IMR-90 (cell line): ENCODE measurements around the gene RELN. TPM values are rescaled to one million over a fixed set of nuclear protein-coding genes. Genes with fewer than 3 reads are reported as not detected.

Source experiments
- ATAC-seq: fragments of 200-7000 bp; cut with Tn5 transposase; 2 replicates; pipeline ENCODE4 v1.9.1; 2020; ENCODE audit warnings: low read depth, mild to moderate bottlenecking, moderate library complexity
- BruUV-seq: library from RNA; stranded (reverse); fragments of 400-500 nt; replicated peaks from 2 replicates; lab custom pipeline; 2021; lab: Mats Ljungman, UMichigan
- CTCF ChIA-PET: fragments of 300-600 bp; formaldehyde crosslinking; extraction: SDS; loops from one replicate; lab custom pipeline; 2021; ENCODE audit warnings: antibody characterized with exemption; lab: Yijun Ruan, JAX
- POLR2A ChIA-PET: fragments of 300-600 bp; sonication (Branson Sonifier 250); formaldehyde crosslinking; loops from one replicate; lab custom pipeline; 2022; ENCODE audit warnings: antibody characterized with exemption; ENCODE audit not compliant: unreplicated experiment; lab: Charles Lee
- DNase-seq: peaks from one replicate; pipeline ENCODE4 v3.0.0; 2013
- H2AFZ ChIP-seq: replicated peaks from 2 replicates; pipeline ENCODE3; 2013; ENCODE audit warnings: low read length, mild to moderate bottlenecking; ENCODE audit not compliant: poor library complexity
- H2AK5ac ChIP-seq: 2 replicates; pipeline ENCODE4 v1.6.1; 2013; ENCODE audit warnings: low read depth, low read length, inconsistent platforms
- H2AK9ac ChIP-seq: replicated peaks from 2 replicates; pipeline ENCODE3; 2013; ENCODE audit warnings: mild to moderate bottlenecking, low read depth, low read length, moderate library complexity; ENCODE audit not compliant: poor library complexity
- H2BK120ac ChIP-seq: 2 replicates; pipeline ENCODE4 v1.6.1; 2013; ENCODE audit warnings: low read depth, low read length, inconsistent platforms
- H2BK15ac ChIP-seq: 3 replicates; pipeline ENCODE4 v1.6.1; 2013; ENCODE audit warnings: low read depth, low read length, inconsistent platforms
- H2BK20ac ChIP-seq: 2 replicates; pipeline ENCODE4 v1.6.1; 2013; ENCODE audit warnings: low read depth, mild to moderate bottlenecking, inconsistent platforms, low read length, moderate library complexity
- H2BK5ac ChIP-seq: 2 replicates; pipeline ENCODE4 v1.6.1; 2013; ENCODE audit warnings: mild to moderate bottlenecking, low read depth, low read length, inconsistent platforms; ENCODE audit not compliant: poor library complexity, severe bottlenecking
- H3K14ac ChIP-seq: replicated peaks from 2 replicates; pipeline ENCODE4 v1.6.1; 2013; ENCODE audit warnings: low read depth, low read length, inconsistent platforms
- H3K18ac ChIP-seq: 2 replicates; pipeline ENCODE4 v1.6.1; 2013; ENCODE audit warnings: low read depth, low read length, control low read depth
- H3K23ac ChIP-seq: 2 replicates; pipeline ENCODE4 v1.6.1; 2013; ENCODE audit warnings: low read depth, low read length, inconsistent platforms
- H3K27ac ChIP-seq: 2 replicates; pipeline ENCODE4 v1.5.1; 2013; ENCODE audit warnings: mild to moderate bottlenecking, control low read depth, low read length; ENCODE audit not compliant: insufficient read depth
- H3K27me3 ChIP-seq: 2 replicates; pipeline ENCODE4 v1.6.1; 2013; ENCODE audit warnings: low read length; ENCODE audit not compliant: control insufficient read depth, insufficient read depth
- H3K36me3 ChIP-seq: 2 replicates; pipeline ENCODE4 v1.6.1; 2013; ENCODE audit warnings: low read length, mixed read lengths; ENCODE audit not compliant: control insufficient read depth, insufficient read depth
- H3K4ac ChIP-seq: 2 replicates; pipeline ENCODE4 v1.6.1; 2013; ENCODE audit warnings: low read depth, low read length, inconsistent platforms
- H3K4me1 ChIP-seq: 2 replicates; pipeline ENCODE4 v1.6.1; 2013; ENCODE audit warnings: low read length, mixed read lengths; ENCODE audit not compliant: control insufficient read depth, insufficient read depth
- H3K4me2 ChIP-seq: 2 replicates; pipeline ENCODE4 v1.6.1; 2013; ENCODE audit warnings: low read depth, mild to moderate bottlenecking, control low read depth, low read length, moderate library complexity
- H3K4me3 ChIP-seq: 2 replicates; pipeline ENCODE4 v1.5.1; 2013; ENCODE audit warnings: low read depth, mild to moderate bottlenecking, control low read depth, low read length, moderate library complexity; ENCODE audit not compliant: insufficient read depth
- H3K56ac ChIP-seq: 2 replicates; pipeline ENCODE4 v1.6.1; 2013; ENCODE audit warnings: low read length, inconsistent platforms; ENCODE audit not compliant: insufficient read depth; ENCODE audit errors: extremely low read depth
- H3K79me1 ChIP-seq, 2 experiments: 2 replicates each; pipeline ENCODE4 v1.6.1; 2013; ENCODE audit warnings: low read length in 2 of 2, inconsistent platforms in 1 of 2, low read depth in 1 of 2
- H3K9ac ChIP-seq: 2 replicates; pipeline ENCODE4 v1.6.1; 2013; ENCODE audit warnings: low read depth, low read length, control low read depth
- H3K9me1 ChIP-seq: 2 replicates; pipeline ENCODE4 v1.6.1; 2013; ENCODE audit warnings: low read length, inconsistent platforms; ENCODE audit not compliant: insufficient read depth
- H3K9me3 ChIP-seq: 2 replicates; pipeline ENCODE4 v1.6.1; 2013; ENCODE audit warnings: low read length; ENCODE audit not compliant: control insufficient read depth, insufficient read depth
- H4K20me1 ChIP-seq: 2 replicates; pipeline ENCODE4 v1.6.1; 2013; ENCODE audit warnings: low read length, inconsistent platforms; ENCODE audit not compliant: insufficient read depth
- H4K5ac ChIP-seq: 2 replicates; pipeline ENCODE4 v1.6.1; 2013; ENCODE audit warnings: mild to moderate bottlenecking, low read depth, low read length, control low read depth
- H4K8ac ChIP-seq, 2 experiments: 2 replicates each; pipeline ENCODE4 v1.6.1; 2013; ENCODE audit warnings: low read depth in 2 of 2, low read length in 2 of 2, control low read depth in 1 of 2, inconsistent platforms in 1 of 2
- H4K91ac ChIP-seq: 2 replicates; pipeline ENCODE4 v1.6.1; 2013; ENCODE audit warnings: low read depth, low read length, inconsistent platforms; ENCODE audit not compliant: insufficient read depth
- CEBPB ChIP-seq: IDR thresholded peaks from 2 replicates; pipeline ENCODE4 v1.6.1; 2012; ENCODE audit warnings: low read depth, low read length, improper control_type of control experiment
- FOS ChIP-seq: fragments of 150-350 bp; IDR thresholded peaks from 2 replicates; pipeline ENCODE4 v1.6.1; 2016; ENCODE audit warnings: low read depth, low read length
- WGBS, 2 experiments: methylation state at CpG; one replicate each; pipeline versions ENCODE4 v1.1.5 to v1.1.7; 2013; ENCODE audit warnings: missing lambda C conversion rate in 2 of 2; ENCODE audit not compliant: insufficient read length in 1 of 2; ENCODE audit errors: extremely low coverage in 2 of 2; 5-methylcytosine and 5-hydroxymethylcytosine counted together
- dilution Hi-C: fragments of 300-500 bp; cut with HindIII; formaldehyde crosslinking; loops from one replicate; pipeline ENCODE4 v1.14.3; 2018; ENCODE audit warnings: low sequenced_read_pairs; ENCODE audit not compliant: unreplicated experiment
- in situ Hi-C: fragments of 300-500 bp; cut with MboI; formaldehyde crosslinking; loops from 3 replicates; pipeline ENCODE4 v1.14.3; 2019; ENCODE audit warnings: low sequenced_read_pairs, inconsistent platforms, mixed read lengths
- intact Hi-C: fragments of 100-400 bp; cut with micrococcal nuclease; formaldehyde crosslinking; loops from 2 replicates; pipeline ENCODE4 v1.10.0; 2022
- polyA plus RNA-seq, 3 experiments: library from polyadenylated mRNA; depleted of rRNA; stranded (reverse); fragments of >200 nt; gene quantifications; 2 replicates each; pipeline ENCODE4 v1.2.3, GENCODE V29; 2012; ENCODE audit warnings: low replicate concordance in 1 of 3
- total RNA-seq: library from RNA; depleted of rRNA; stranded (reverse); fragments of >200 nt; gene quantifications from 2 replicates; pipeline ENCODE4 v1.2.3, GENCODE V29; 2012

RELN gene
- total and polyA plus RNA-seq, 2 of the 4 experiments (the other 2 are of a cell fraction), result 14.7 to 23.7 TPM

GRCh38 chr7:103984050-103984449, 5.4 kb downstream of the RELN start:
- Histone ChIP-seq H4K5ac (no peak overlapping the region), H3K4me3 (no peak overlapping the region), H2BK5ac (no peak overlapping the region), H3K27ac (no peak overlapping the region), H4K91ac (no peak overlapping the region), H3K27me3 (no peaks in the 10 kb centered on the region; the same call in 1 of the 2 replicates), H3K9me3 (no peaks in the 10 kb centered on the region), H3K36me3 (no peaks in the 10 kb centered on the region), H4K20me1 (no peaks in the 10 kb centered on the region), H3K18ac (no peak overlapping the region), H2BK15ac (no peak overlapping the region), H4K8ac (no peak overlapping the region), H3K14ac (no peak overlapping the region), H3K4me2 (no peak overlapping the region), H2AK5ac (no peak overlapping the region), H2BK20ac (no peak overlapping the region), H3K4me1 (0 out of 2 replicates have a peak, but pooled peaks cover 2% of the 10 kb centered on the region), H2AK9ac (no peak overlapping the region), H3K9ac (no peak overlapping the region), H2BK120ac (no peak overlapping the region), H3K23ac (no peak overlapping the region), H3K56ac (no peak overlapping the region), H3K79me1 (peaks cover 3% of the 10 kb centered on the region in 2 experiments; a peak in 2 of 4 replicates), H3K4ac (no peak overlapping the region), H3K9me1 (no peaks in the 10 kb centered on the region), H2AFZ (no peak overlapping the region)
- WGBS, 2 experiments, result 100% methylated on average over 1 of the region's 1 CpG; no CpG with 5 or more reads in 1 of the 2 experiments
- BruUV-seq, result no TSS peak
- DNase-seq, result no peak
- no peak for TF ChIP-seq FOS
- no peak for TF ChIP-seq CEBPB
- CTCF ChIA-PET, result no interaction called here
- POLR2A ChIA-PET, result no interaction called here
- no peak for ATAC-seq
- in situ Hi-C loops (no loop called here), intact Hi-C loops (no loop called here), dilution Hi-C loops (no loop called here)
